ENCODE results near the gene BTN3A1. TPM values are rescaled to one million over a fixed set of nuclear protein-coding genes. Genes with fewer than 3 reads are reported as not detected.

Gene BTN3A1
- total RNA-seq, 1 experiment from 2014 or later = 2.0 TPM

GRCh38 chr6:26379292-26379691 lies 22.8 kb upstream of the BTN3A1 start:
- no peaks in the 10 kb centered on the region for H3K27me3 Mint-ChIP-seq (ENCODE audit: insufficient read depth, unreplicated experiment)
- no peak overlapping the region for H3K4me3 ChIP-seq (ENCODE audit: low read depth, low read length)
- H3K4me1 Mint-ChIP-seq (ENCODE audit: low read depth, unreplicated experiment) = peaks cover 15% of the 10 kb centered on the region
- H3K9me3 Mint-ChIP-seq (ENCODE audit: unreplicated experiment) = no peaks in the 10 kb centered on the region
- H3K4me3 Mint-ChIP-seq (ENCODE audit: unreplicated experiment) = no peak overlapping the region
- H3K27ac Mint-ChIP-seq (ENCODE audit: unreplicated experiment) = no peak overlapping the region
- DNase-seq = no peak
- CTCF ChIA-PET = no interaction called here
- no peaks in the 10 kb centered on the region for H3K4me1 ChIP-seq
- no TSS peak for BruUV-seq (replicated peaks)
- TF ChIP-seq CTCF (IDR thresholded peaks at IDR 0.05; ENCODE audit: insufficient read depth in 1 of 2, low read depth in 1 of 2, low read length in 1 of 2, severe bottlenecking in 1 of 2, unreplicated experiment in 1 of 2) = no peak
- no peaks in the 10 kb centered on the region for H3K27me3 ChIP-seq (replicated peaks; ENCODE audit: control insufficient read depth, insufficient read depth, low read length)
- H3K36me3 ChIP-seq (ENCODE audit: control insufficient read depth, insufficient read depth, low read length) = no peaks in the 10 kb centered on the region
- POLR2A ChIA-PET = no interaction called here
- H3K9me3 ChIP-seq = no peaks in the 10 kb centered on the region
- peaks cover 6% of the 10 kb centered on the region for H3K36me3 Mint-ChIP-seq (ENCODE audit: insufficient read depth, unreplicated experiment)
- intact Hi-C loops (cut with micrococcal nuclease; ENCODE audit: unreplicated experiment) = no loop called here

GRCh38 chr6:26379740-26380139 lies 22.3 kb upstream of the BTN3A1 start:
- POLR2A ChIA-PET = no interaction called here
- DNase-seq = no peak
- H3K9me3 ChIP-seq = no peaks in the 10 kb centered on the region
- H3K36me3 ChIP-seq (ENCODE audit: control insufficient read depth, insufficient read depth, low read length) = no peaks in the 10 kb centered on the region
- Mint-ChIP-seq H3K27ac (ENCODE audit: unreplicated experiment) (no peak overlapping the region), H3K36me3 (ENCODE audit: insufficient read depth, unreplicated experiment) (peaks cover 6% of the 10 kb centered on the region), H3K27me3 (ENCODE audit: insufficient read depth, unreplicated experiment) (no peaks in the 10 kb centered on the region), H3K4me1 (ENCODE audit: low read depth, unreplicated experiment) (peaks cover 15% of the 10 kb centered on the region), H3K9me3 (ENCODE audit: unreplicated experiment) (no peaks in the 10 kb centered on the region), H3K4me3 (ENCODE audit: unreplicated experiment) (no peak overlapping the region)
- intact Hi-C loops (cut with micrococcal nuclease; ENCODE audit: unreplicated experiment) = no loop called here
- no peak for TF ChIP-seq CTCF (IDR thresholded peaks at IDR 0.05; ENCODE audit: insufficient read depth in 1 of 2, low read depth in 1 of 2, low read length in 1 of 2, severe bottlenecking in 1 of 2, unreplicated experiment in 1 of 2)
- CTCF ChIA-PET = no interaction called here
- H3K27me3 ChIP-seq (replicated peaks; ENCODE audit: control insufficient read depth, insufficient read depth, low read length) = no peaks in the 10 kb centered on the region
- H3K4me1 ChIP-seq = no peaks in the 10 kb centered on the region
- BruUV-seq (replicated peaks) = no TSS peak
- H3K4me3 ChIP-seq (ENCODE audit: low read depth, low read length) = no peak overlapping the region

- Mint-ChIP-seq H3K4me3 (ENCODE audit: unreplicated experiment) (no peak overlapping the region), H3K27me3 (ENCODE audit: insufficient read depth, unreplicated experiment) (no peaks in the 10 kb centered on the region), H3K9me3 (ENCODE audit: unreplicated experiment) (no peaks in the 10 kb centered on the region), H3K27ac (ENCODE audit: unreplicated experiment) (no peak overlapping the region), H3K4me1 (ENCODE audit: low read depth, unreplicated experiment) (peaks cover 15% of the 10 kb centered on the region), H3K36me3 (ENCODE audit: insufficient read depth, unreplicated experiment) (peaks cover 6% of the 10 kb centered on the region)
- Histone ChIP-seq H3K4me3 (ENCODE audit: low read depth, low read length) (no peak overlapping the region), H3K9me3 (no peaks in the 10 kb centered on the region), H3K4me1 (no peaks in the 10 kb centered on the region), H3K27me3 (replicated peaks; ENCODE audit: control insufficient read depth, insufficient read depth, low read length) (no peaks in the 10 kb centered on the region), H3K36me3 (ENCODE audit: control insufficient read depth, insufficient read depth, low read length) (no peaks in the 10 kb centered on the region)
- BruUV-seq (replicated peaks) = no TSS peak
- ChIA-PET CTCF (no interaction called here), POLR2A (no interaction called here)
- intact Hi-C loops (cut with micrococcal nuclease; ENCODE audit: unreplicated experiment) = no loop called here
- DNase-seq = no peak
- TF ChIP-seq CTCF (IDR thresholded peaks at IDR 0.05; ENCODE audit: insufficient read depth in 1 of 2, low read depth in 1 of 2, low read length in 1 of 2, severe bottlenecking in 1 of 2, unreplicated experiment in 1 of 2) = no peak
Measured at GRCh38 chr6:26380256-26380655, 21.8 kb upstream of the BTN3A1 start.

All from Caco-2 (cell line).